BE2C (cell line): Measurements from ENCODE around the gene AASDH.

Experiments used
- DNase-seq: peaks from one replicate; pipeline ENCODE4 v3.0.0-alpha.2; 2020
- H3K27me3 ChIP-seq: fragments of 250-450 bp; sonication (Bioruptor Pico); 2 replicates; pipeline ENCODE4 v1.5.1; 2020; ENCODE audit warnings: mild to moderate bottlenecking
- H3K36me3 ChIP-seq: fragments of 250-450 bp; sonication (Bioruptor Pico); 2 replicates; pipeline ENCODE4 v1.5.1; 2020; ENCODE audit warnings: mild to moderate bottlenecking
- H3K4me1 ChIP-seq: fragments of 250-450 bp; sonication (Bioruptor Pico); 2 replicates; pipeline ENCODE4 v1.5.1; 2020
- H3K4me3 ChIP-seq: 2 replicates; pipeline ENCODE4 v1.5.1; 2011; ENCODE audit warnings: low read depth, low read length
- H3K9me3 ChIP-seq: fragments of 250-450 bp; sonication (Bioruptor Pico); 2 replicates; pipeline ENCODE4 v1.5.1; 2020
- TF ChIP-seq, protein P1 (sequence below): IDR thresholded peaks from 2 replicates; pipeline ENCODE4 v1.5.1; 2012; ENCODE audit warnings: mild to moderate bottlenecking, low read depth, low read length

Gene AASDH

GRCh38 chr4:56303921-56304320 is 83.4 kb downstream of the AASDH start:
- Histone ChIP-seq H3K36me3 (peaks cover 17% of the 10 kb centered on the region), H3K27me3 (no peaks in the 10 kb centered on the region), H3K4me3 (no peak overlapping the region), H3K4me1 (peaks cover 9% of the 10 kb centered on the region; the same call in 1 of the 2 replicates), H3K9me3 (no peaks in the 10 kb centered on the region; the same call in 1 of the 2 replicates)
- TF ChIP-seq, protein P1, sequence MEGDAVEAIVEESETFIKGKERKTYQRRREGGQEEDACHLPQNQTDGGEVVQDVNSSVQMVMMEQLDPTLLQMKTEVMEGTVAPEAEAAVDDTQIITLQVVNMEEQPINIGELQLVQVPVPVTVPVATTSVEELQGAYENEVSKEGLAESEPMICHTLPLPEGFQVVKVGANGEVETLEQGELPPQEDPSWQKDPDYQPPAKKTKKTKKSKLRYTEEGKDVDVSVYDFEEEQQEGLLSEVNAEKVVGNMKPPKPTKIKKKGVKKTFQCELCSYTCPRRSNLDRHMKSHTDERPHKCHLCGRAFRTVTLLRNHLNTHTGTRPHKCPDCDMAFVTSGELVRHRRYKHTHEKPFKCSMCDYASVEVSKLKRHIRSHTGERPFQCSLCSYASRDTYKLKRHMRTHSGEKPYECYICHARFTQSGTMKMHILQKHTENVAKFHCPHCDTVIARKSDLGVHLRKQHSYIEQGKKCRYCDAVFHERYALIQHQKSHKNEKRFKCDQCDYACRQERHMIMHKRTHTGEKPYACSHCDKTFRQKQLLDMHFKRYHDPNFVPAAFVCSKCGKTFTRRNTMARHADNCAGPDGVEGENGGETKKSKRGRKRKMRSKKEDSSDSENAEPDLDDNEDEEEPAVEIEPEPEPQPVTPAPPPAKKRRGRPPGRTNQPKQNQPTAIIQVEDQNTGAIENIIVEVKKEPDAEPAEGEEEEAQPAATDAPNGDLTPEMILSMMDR: no peak
- no peak for DNase-seq

DNA sequence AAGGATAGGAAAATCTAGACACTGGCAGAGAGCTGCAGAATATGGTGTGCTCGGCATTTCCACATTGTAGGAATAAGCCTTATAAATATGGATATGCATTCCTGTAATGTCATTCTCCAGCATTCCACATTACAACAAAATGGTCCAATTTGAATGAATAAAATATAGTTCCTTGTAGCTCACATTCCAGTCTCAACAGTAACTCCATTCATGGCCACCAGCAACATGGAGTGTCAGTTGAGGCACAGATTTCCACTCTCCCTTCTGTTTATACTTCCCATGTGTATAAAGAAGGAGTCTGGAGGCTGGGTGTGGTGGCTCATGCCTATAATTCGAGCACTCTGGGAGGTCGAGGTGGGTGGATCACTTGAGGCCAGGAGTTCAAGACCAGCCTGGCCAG is 84.5 kb downstream of the AASDH start:
- TF ChIP-seq, protein P1: no peak

GRCh38 chr4:56301997-56302496 is 85.2 kb downstream of the AASDH start:
- peaks cover 9% of the 10 kb centered on the region; the same call in 1 of the 2 replicates for H3K4me1 ChIP-seq
- H3K4me3 ChIP-seq: no peak overlapping the region
- DNase-seq: no peak
- TF ChIP-seq, protein P1: no peak
- peaks cover 4% of the 10 kb centered on the region for H3K36me3 ChIP-seq
- H3K27me3 ChIP-seq: no peaks in the 10 kb centered on the region
- H3K9me3 ChIP-seq: no peaks in the 10 kb centered on the region

More for the DNA sequence above, 84.5 kb downstream of the AASDH start:
- Histone ChIP-seq H3K4me3 (no peak overlapping the region), H3K36me3 (peaks cover 11% of the 10 kb centered on the region), H3K27me3 (no peaks in the 10 kb centered on the region), H3K4me1 (peaks cover 9% of the 10 kb centered on the region; the same call in 1 of the 2 replicates), H3K9me3 (no peaks in the 10 kb centered on the region; the same call in 1 of the 2 replicates)
- no peak for DNase-seq

DNA sequence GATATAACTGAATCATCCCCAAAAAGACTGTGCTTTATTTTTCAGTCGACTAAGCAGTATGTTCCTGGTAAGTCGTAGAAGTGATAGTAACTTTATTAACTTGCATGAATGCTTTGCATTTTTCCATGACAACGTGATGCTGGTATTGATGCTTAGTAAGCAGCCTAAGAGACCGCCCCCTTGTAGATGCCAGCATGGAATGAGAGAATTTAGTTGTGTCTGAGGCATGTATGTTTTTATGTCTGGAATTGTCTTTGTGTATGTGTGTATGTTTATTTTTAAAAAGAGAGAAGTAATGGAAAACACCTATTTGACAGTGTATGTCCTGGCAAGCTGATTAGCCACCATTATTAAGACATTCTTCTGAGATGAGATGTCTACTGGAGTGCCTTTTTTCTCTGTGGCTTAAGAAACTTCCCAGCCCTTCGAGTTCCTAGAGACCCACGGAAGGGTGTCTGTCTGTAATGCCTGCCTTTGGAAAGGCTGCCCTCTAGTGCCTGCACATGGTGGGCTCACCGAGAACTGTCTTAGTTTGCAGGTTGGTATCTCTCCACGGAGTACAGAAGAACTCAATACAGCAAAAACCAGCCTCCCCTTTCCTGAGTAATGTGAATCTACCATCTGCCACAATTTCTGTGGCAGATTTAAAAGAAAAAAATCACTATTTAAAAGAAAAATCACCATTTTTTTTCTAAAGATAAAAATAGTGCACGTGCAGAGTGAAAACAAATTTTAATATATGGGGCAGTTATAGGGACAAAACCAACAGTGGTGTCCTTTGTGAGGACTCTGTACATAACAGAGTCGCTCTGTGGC is 85.9 kb downstream of the AASDH start:
- no peaks in the 10 kb centered on the region for H3K36me3 ChIP-seq
- H3K4me3 ChIP-seq: no peak overlapping the region
- TF ChIP-seq, protein P1: peak; percentile 99
- H3K9me3 ChIP-seq: no peaks in the 10 kb centered on the region
- H3K4me1 ChIP-seq: peaks cover 9% of the 10 kb centered on the region; the same call in 1 of the 2 replicates
- peak; percentile 80 for DNase-seq
- H3K27me3 ChIP-seq: no peaks in the 10 kb centered on the region

- Histone ChIP-seq H3K4me1 (peaks cover 9% of the 10 kb centered on the region; the same call in 1 of the 2 replicates), H3K27me3 (no peaks in the 10 kb centered on the region), H3K9me3 (no peaks in the 10 kb centered on the region), H3K36me3 (no peaks in the 10 kb centered on the region), H3K4me3 (no peak overlapping the region)
- TF ChIP-seq, protein P1: no peak
- DNase-seq: no peak
These were observed 89.1 kb downstream of the AASDH start for GRCh38 chr4:56298236-56298635.

DNA sequence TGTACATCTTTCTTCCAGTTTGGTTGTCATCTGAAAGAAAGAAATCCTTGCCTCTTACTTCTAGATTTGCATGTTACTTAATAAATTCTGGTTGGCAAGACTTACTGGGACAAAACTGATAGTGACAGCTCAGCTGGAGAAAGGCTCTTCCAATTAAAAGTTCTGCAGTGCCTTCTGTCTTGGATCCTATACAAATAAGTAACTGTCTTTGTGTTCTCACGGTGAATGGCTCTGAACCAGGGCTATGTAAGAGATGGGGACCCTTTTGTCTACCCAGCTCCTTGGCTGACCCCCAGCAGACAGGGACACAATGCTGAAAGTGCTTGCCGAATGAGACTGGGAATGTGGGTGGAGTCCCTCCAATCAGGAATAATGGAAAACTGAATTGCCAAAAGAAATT is 89.5 kb downstream of the AASDH start:
- H3K9me3 ChIP-seq: no peaks in the 10 kb centered on the region
- TF ChIP-seq, protein P1: no peak
- DNase-seq: no peak
- no peak overlapping the region for H3K4me3 ChIP-seq
- peaks cover 9% of the 10 kb centered on the region; the same call in 1 of the 2 replicates for H3K4me1 ChIP-seq
- no peaks in the 10 kb centered on the region for H3K27me3 ChIP-seq
- no peaks in the 10 kb centered on the region for H3K36me3 ChIP-seq
